ENCODE data around the gene ASTL.

DNA sequence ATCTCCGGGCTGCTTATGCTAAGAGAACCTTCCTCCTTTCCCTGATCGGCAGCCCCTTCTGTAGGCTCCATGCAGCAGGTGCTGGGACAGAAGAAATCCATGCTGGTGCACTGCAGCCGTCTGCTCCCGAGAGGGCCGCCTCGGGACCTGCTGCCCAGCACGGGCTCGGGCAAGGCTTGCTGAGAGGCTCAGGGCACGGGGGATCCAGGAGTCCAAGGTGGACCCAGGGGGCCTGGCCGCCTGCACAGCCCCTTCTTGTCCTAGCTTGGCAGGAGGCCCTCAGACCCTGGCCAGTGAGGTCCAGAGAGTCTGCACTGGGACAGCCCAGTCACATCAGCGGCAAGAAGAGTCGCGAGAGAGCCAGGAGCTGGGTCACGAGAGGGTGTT is 20.2 kb upstream of the ASTL start:
- TF ChIP-seq POLR2AphosphoS5 (IDR thresholded peaks at IDR 0.05; ENCODE audit: low read depth) = no peak
- TF ChIP-seq, protein P1, sequence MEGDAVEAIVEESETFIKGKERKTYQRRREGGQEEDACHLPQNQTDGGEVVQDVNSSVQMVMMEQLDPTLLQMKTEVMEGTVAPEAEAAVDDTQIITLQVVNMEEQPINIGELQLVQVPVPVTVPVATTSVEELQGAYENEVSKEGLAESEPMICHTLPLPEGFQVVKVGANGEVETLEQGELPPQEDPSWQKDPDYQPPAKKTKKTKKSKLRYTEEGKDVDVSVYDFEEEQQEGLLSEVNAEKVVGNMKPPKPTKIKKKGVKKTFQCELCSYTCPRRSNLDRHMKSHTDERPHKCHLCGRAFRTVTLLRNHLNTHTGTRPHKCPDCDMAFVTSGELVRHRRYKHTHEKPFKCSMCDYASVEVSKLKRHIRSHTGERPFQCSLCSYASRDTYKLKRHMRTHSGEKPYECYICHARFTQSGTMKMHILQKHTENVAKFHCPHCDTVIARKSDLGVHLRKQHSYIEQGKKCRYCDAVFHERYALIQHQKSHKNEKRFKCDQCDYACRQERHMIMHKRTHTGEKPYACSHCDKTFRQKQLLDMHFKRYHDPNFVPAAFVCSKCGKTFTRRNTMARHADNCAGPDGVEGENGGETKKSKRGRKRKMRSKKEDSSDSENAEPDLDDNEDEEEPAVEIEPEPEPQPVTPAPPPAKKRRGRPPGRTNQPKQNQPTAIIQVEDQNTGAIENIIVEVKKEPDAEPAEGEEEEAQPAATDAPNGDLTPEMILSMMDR (IDR thresholded peaks at IDR 0.05; ENCODE audit: insufficient read depth, low read length) = no peak
- no peak for TF ChIP-seq GABPA (IDR thresholded peaks at IDR 0.05; ENCODE audit: low read depth)

Measured in HL-60 (cell line).